IMR-90 (cell line): Measurements from ENCODE around the gene PLIN5. TPM values are rescaled to one million over a fixed set of nuclear protein-coding genes. Genes with fewer than 3 reads are reported as not detected.

Source experiments
- ATAC-seq: fragments of 200-7000 bp; cut with Tn5 transposase; 2 replicates; pipeline ENCODE4 v1.9.1; 2020; ENCODE audit warnings: low read depth, mild to moderate bottlenecking, moderate library complexity
- BruUV-seq: library from RNA; stranded (reverse); fragments of 400-500 nt; replicated peaks from 2 replicates; lab custom pipeline; 2021; lab: Mats Ljungman, UMichigan
- CTCF ChIA-PET: fragments of 300-600 bp; formaldehyde crosslinking; extraction: SDS; loops from one replicate; lab custom pipeline; 2021; ENCODE audit warnings: antibody characterized with exemption; lab: Yijun Ruan, JAX
- POLR2A ChIA-PET: fragments of 300-600 bp; sonication (Branson Sonifier 250); formaldehyde crosslinking; loops from one replicate; lab custom pipeline; 2022; ENCODE audit warnings: antibody characterized with exemption; ENCODE audit not compliant: unreplicated experiment; lab: Charles Lee
- DNase-seq: peaks from one replicate; pipeline ENCODE4 v3.0.0; 2013
- H2AFZ ChIP-seq: replicated peaks from 2 replicates; pipeline ENCODE3; 2013; ENCODE audit warnings: low read length, mild to moderate bottlenecking; ENCODE audit not compliant: poor library complexity
- H2AK5ac ChIP-seq: 2 replicates; pipeline ENCODE4 v1.6.1; 2013; ENCODE audit warnings: low read depth, low read length, inconsistent platforms
- H2AK9ac ChIP-seq: replicated peaks from 2 replicates; pipeline ENCODE3; 2013; ENCODE audit warnings: mild to moderate bottlenecking, low read depth, low read length, moderate library complexity; ENCODE audit not compliant: poor library complexity
- H2BK120ac ChIP-seq: 2 replicates; pipeline ENCODE4 v1.6.1; 2013; ENCODE audit warnings: low read depth, low read length, inconsistent platforms
- H2BK15ac ChIP-seq: 3 replicates; pipeline ENCODE4 v1.6.1; 2013; ENCODE audit warnings: low read depth, low read length, inconsistent platforms
- H2BK20ac ChIP-seq: 2 replicates; pipeline ENCODE4 v1.6.1; 2013; ENCODE audit warnings: low read depth, mild to moderate bottlenecking, inconsistent platforms, low read length, moderate library complexity
- H2BK5ac ChIP-seq: 2 replicates; pipeline ENCODE4 v1.6.1; 2013; ENCODE audit warnings: mild to moderate bottlenecking, low read depth, low read length, inconsistent platforms; ENCODE audit not compliant: poor library complexity, severe bottlenecking
- H3K14ac ChIP-seq: replicated peaks from 2 replicates; pipeline ENCODE4 v1.6.1; 2013; ENCODE audit warnings: low read depth, low read length, inconsistent platforms
- H3K18ac ChIP-seq: 2 replicates; pipeline ENCODE4 v1.6.1; 2013; ENCODE audit warnings: low read depth, low read length, control low read depth
- H3K23ac ChIP-seq: 2 replicates; pipeline ENCODE4 v1.6.1; 2013; ENCODE audit warnings: low read depth, low read length, inconsistent platforms
- H3K27ac ChIP-seq: 2 replicates; pipeline ENCODE4 v1.5.1; 2013; ENCODE audit warnings: mild to moderate bottlenecking, control low read depth, low read length; ENCODE audit not compliant: insufficient read depth
- H3K27me3 ChIP-seq: 2 replicates; pipeline ENCODE4 v1.6.1; 2013; ENCODE audit warnings: low read length; ENCODE audit not compliant: control insufficient read depth, insufficient read depth
- H3K36me3 ChIP-seq: 2 replicates; pipeline ENCODE4 v1.6.1; 2013; ENCODE audit warnings: low read length, mixed read lengths; ENCODE audit not compliant: control insufficient read depth, insufficient read depth
- H3K4ac ChIP-seq: 2 replicates; pipeline ENCODE4 v1.6.1; 2013; ENCODE audit warnings: low read depth, low read length, inconsistent platforms
- H3K4me1 ChIP-seq: 2 replicates; pipeline ENCODE4 v1.6.1; 2013; ENCODE audit warnings: low read length, mixed read lengths; ENCODE audit not compliant: control insufficient read depth, insufficient read depth
- H3K4me2 ChIP-seq: 2 replicates; pipeline ENCODE4 v1.6.1; 2013; ENCODE audit warnings: low read depth, mild to moderate bottlenecking, control low read depth, low read length, moderate library complexity
- H3K4me3 ChIP-seq: 2 replicates; pipeline ENCODE4 v1.5.1; 2013; ENCODE audit warnings: low read depth, mild to moderate bottlenecking, control low read depth, low read length, moderate library complexity; ENCODE audit not compliant: insufficient read depth
- H3K56ac ChIP-seq: 2 replicates; pipeline ENCODE4 v1.6.1; 2013; ENCODE audit warnings: low read length, inconsistent platforms; ENCODE audit not compliant: insufficient read depth; ENCODE audit errors: extremely low read depth
- H3K79me1 ChIP-seq, 2 experiments: 2 replicates each; pipeline ENCODE4 v1.6.1; 2013; ENCODE audit warnings: low read length in 2 of 2, inconsistent platforms in 1 of 2, low read depth in 1 of 2
- H3K9ac ChIP-seq: 2 replicates; pipeline ENCODE4 v1.6.1; 2013; ENCODE audit warnings: low read depth, low read length, control low read depth
- H3K9me1 ChIP-seq: 2 replicates; pipeline ENCODE4 v1.6.1; 2013; ENCODE audit warnings: low read length, inconsistent platforms; ENCODE audit not compliant: insufficient read depth
- H3K9me3 ChIP-seq: 2 replicates; pipeline ENCODE4 v1.6.1; 2013; ENCODE audit warnings: low read length; ENCODE audit not compliant: control insufficient read depth, insufficient read depth
- H4K20me1 ChIP-seq: 2 replicates; pipeline ENCODE4 v1.6.1; 2013; ENCODE audit warnings: low read length, inconsistent platforms; ENCODE audit not compliant: insufficient read depth
- H4K5ac ChIP-seq: 2 replicates; pipeline ENCODE4 v1.6.1; 2013; ENCODE audit warnings: mild to moderate bottlenecking, low read depth, low read length, control low read depth
- H4K8ac ChIP-seq, 2 experiments: 2 replicates each; pipeline ENCODE4 v1.6.1; 2013; ENCODE audit warnings: low read depth in 2 of 2, low read length in 2 of 2, control low read depth in 1 of 2, inconsistent platforms in 1 of 2
- H4K91ac ChIP-seq: 2 replicates; pipeline ENCODE4 v1.6.1; 2013; ENCODE audit warnings: low read depth, low read length, inconsistent platforms; ENCODE audit not compliant: insufficient read depth
- WGBS, 2 experiments: methylation state at CpG; one replicate each; pipeline versions ENCODE4 v1.1.5 to v1.1.7; 2013; ENCODE audit warnings: missing lambda C conversion rate in 2 of 2; ENCODE audit not compliant: insufficient read length in 1 of 2; ENCODE audit errors: extremely low coverage in 2 of 2; 5-methylcytosine and 5-hydroxymethylcytosine counted together
- dilution Hi-C: fragments of 300-500 bp; cut with HindIII; formaldehyde crosslinking; loops from one replicate; pipeline ENCODE4 v1.14.3; 2018; ENCODE audit warnings: low sequenced_read_pairs; ENCODE audit not compliant: unreplicated experiment
- in situ Hi-C: fragments of 300-500 bp; cut with MboI; formaldehyde crosslinking; loops from 3 replicates; pipeline ENCODE4 v1.14.3; 2019; ENCODE audit warnings: low sequenced_read_pairs, inconsistent platforms, mixed read lengths
- intact Hi-C: fragments of 100-400 bp; cut with micrococcal nuclease; formaldehyde crosslinking; loops from 2 replicates; pipeline ENCODE4 v1.10.0; 2022
- polyA plus RNA-seq, 3 experiments: library from polyadenylated mRNA; depleted of rRNA; stranded (reverse); fragments of >200 nt; gene quantifications; 2 replicates each; pipeline ENCODE4 v1.2.3, GENCODE V29; 2012; ENCODE audit warnings: low replicate concordance in 1 of 3
- total RNA-seq: library from RNA; depleted of rRNA; stranded (reverse); fragments of >200 nt; gene quantifications from 2 replicates; pipeline ENCODE4 v1.2.3, GENCODE V29; 2012
- TF ChIP-seq, protein P1 (sequence below): fragments of 150-350 bp; IDR thresholded peaks from 2 replicates; pipeline ENCODE4 v1.6.1; 2016; ENCODE audit warnings: low read depth, mild to moderate bottlenecking, low read length, moderate library complexity, borderline replicate concordance

The PLIN5 gene
- total and polyA plus RNA-seq, 2 of the 4 experiments (the other 2 are of a cell fraction) = not detected

DNA sequence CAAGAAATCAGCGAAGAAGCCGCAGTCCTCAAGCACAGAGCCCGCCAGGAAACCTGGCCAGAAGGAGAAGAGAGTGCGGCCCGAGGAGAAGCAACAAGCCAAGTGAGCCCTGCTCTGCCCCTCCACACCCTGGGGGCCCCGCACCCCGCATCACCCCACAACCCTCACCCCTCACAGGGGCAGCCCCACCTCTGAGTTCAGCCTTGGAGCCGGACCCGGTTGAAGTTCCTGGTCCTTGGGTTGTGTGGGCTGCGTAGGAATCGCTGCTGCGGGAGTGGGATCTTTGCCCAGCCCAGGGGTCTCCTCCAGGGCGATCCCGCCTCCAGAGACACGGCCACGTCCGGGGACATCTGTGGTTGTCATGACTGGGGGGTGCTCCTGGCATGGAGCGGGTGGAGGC lies 38.7 kb downstream of the PLIN5 start:
- Histone ChIP-seq H3K79me1 (peaks cover 7 to 15% of the 10 kb centered on the region in 2 experiments), H3K9me3 (no peaks in the 10 kb centered on the region), H3K56ac (no peak overlapping the region), H3K23ac (no peak overlapping the region), H4K91ac (no peak overlapping the region), H3K9me1 (peaks cover 13% of the 10 kb centered on the region), H4K8ac (no peak overlapping the region), H3K4ac (no peak overlapping the region), H3K4me2 (no peak overlapping the region), H3K4me3 (no peak overlapping the region), H3K9ac (no peak overlapping the region), H3K27ac (no peak overlapping the region), H2BK15ac (no peak overlapping the region), H3K36me3 (peaks cover 78% of the 10 kb centered on the region), H2BK20ac (no peak overlapping the region), H4K5ac (no peak overlapping the region), H2AFZ (no peak overlapping the region), H3K14ac (no peak overlapping the region), H3K4me1 (no peaks in the 10 kb centered on the region), H2AK5ac (no peak overlapping the region), H3K18ac (no peak overlapping the region), H2BK120ac (no peak overlapping the region), H2AK9ac (no peak overlapping the region), H3K27me3 (no peaks in the 10 kb centered on the region), H2BK5ac (no peak overlapping the region), H4K20me1 (peaks cover 14% of the 10 kb centered on the region; the same call in 1 of the 2 replicates)
- no CpG with 5 or more reads among the region's 18 CpGs for whole genome bisulfite sequencing, 2 experiments
- TF ChIP-seq, protein P1, sequence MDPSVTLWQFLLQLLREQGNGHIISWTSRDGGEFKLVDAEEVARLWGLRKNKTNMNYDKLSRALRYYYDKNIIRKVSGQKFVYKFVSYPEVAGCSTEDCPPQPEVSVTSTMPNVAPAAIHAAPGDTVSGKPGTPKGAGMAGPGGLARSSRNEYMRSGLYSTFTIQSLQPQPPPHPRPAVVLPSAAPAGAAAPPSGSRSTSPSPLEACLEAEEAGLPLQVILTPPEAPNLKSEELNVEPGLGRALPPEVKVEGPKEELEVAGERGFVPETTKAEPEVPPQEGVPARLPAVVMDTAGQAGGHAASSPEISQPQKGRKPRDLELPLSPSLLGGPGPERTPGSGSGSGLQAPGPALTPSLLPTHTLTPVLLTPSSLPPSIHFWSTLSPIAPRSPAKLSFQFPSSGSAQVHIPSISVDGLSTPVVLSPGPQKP = no peak
- ATAC-seq (no peak), DNase-seq (no peak)
- in situ Hi-C loops = no loop called here
- dilution Hi-C loops = no loop called here
- CTCF ChIA-PET = no interaction called here
- intact Hi-C loops = no loop called here
- POLR2A ChIA-PET = interaction anchor here (0.5 kb wide), 1 partner anchor 15 kb away, joined by 4 read pairs; no protein-coding TSS in a partner anchor
- BruUV-seq = no TSS peak
